SU-DHL-6 (cell line): ENCODE results near the gene MARVELD1.

Experiments used
- H2AFZ ChIP-seq: fragments of 200-600 bp; sonication (generic); 2 replicates; pipeline ENCODE4 v1.6.1; 2014; ENCODE audit warnings: low read depth, mild to moderate bottlenecking, moderate library complexity, mixed read lengths, antibody characterized with exemption, low read length; ENCODE audit not compliant: severe bottlenecking
- H3F3A ChIP-seq: fragments of 200-600 bp; shearing (Covaris generic); 2 replicates; pipeline ENCODE4 v1.6.0; 2016; ENCODE audit warnings: antibody characterized with exemption, mild to moderate bottlenecking; ENCODE audit not compliant: insufficient read depth
- H3K27ac ChIP-seq: fragments of 200-600 bp; sonication (generic); 2 replicates; pipeline ENCODE4 v1.5.1; 2016; ENCODE audit warnings: low read depth, mild to moderate bottlenecking, low read length, moderate library complexity, mixed read lengths
- H3K27me3 ChIP-seq: fragments of 200-600 bp; sonication (generic), shearing (Covaris generic); 2 replicates; pipeline ENCODE4 v1.6.0; 2014; ENCODE audit warnings: mild to moderate bottlenecking, low read length
- H3K36me3 ChIP-seq: fragments of 200-600 bp; sonication (generic); 2 replicates; pipeline ENCODE4 v1.6.1; 2014; ENCODE audit warnings: mild to moderate bottlenecking, low read length, mixed read lengths
- H3K4me2 ChIP-seq: fragments of 300-600, 200-600 bp; shearing (Covaris generic), sonication (generic); 2 replicates; pipeline ENCODE4 v1.6.0; 2014; ENCODE audit warnings: low read length, low read depth, mild to moderate bottlenecking; ENCODE audit not compliant: poor library complexity, severe bottlenecking
- H3K4me3 ChIP-seq: fragments of 200-600 bp; sonication (generic); 2 replicates; pipeline ENCODE4 v1.5.1; 2014; ENCODE audit warnings: antibody characterized with exemption, low read length, mild to moderate bottlenecking, mixed read lengths; ENCODE audit not compliant: insufficient read depth, poor library complexity, severe bottlenecking
- H3K79me2 ChIP-seq: fragments of 200-600 bp; sonication (generic); 2 replicates; pipeline ENCODE4 v1.6.1; 2014; ENCODE audit warnings: mild to moderate bottlenecking, low read length, moderate library complexity; ENCODE audit not compliant: insufficient read depth
- H3K9ac ChIP-seq: fragments of 200-600 bp; sonication (generic); 2 replicates; pipeline ENCODE4 v1.7.0; 2014; ENCODE audit warnings: mild to moderate bottlenecking, low read length
- H3K9me2 ChIP-seq: fragments of 200-600 bp; sonication (generic); replicated peaks from 2 replicates; pipeline ENCODE4 v1.6.1; 2014; ENCODE audit warnings: low read length; ENCODE audit not compliant: insufficient read depth
- H3K9me3 ChIP-seq: fragments of 200-600 bp; sonication (generic); 2 replicates; pipeline ENCODE4 v1.6.1; 2014; ENCODE audit warnings: low read length, mixed read lengths; ENCODE audit not compliant: insufficient read depth
- H4K20me1 ChIP-seq: fragments of 200-600 bp; sonication (generic); 2 replicates; pipeline ENCODE4 v1.6.1; 2014; ENCODE audit warnings: low read depth, mild to moderate bottlenecking, antibody characterized with exemption, low read length, moderate library complexity, mixed read lengths
- CTCF ChIP-seq: fragments of 200-600 bp; sonication (generic); IDR thresholded peaks from one replicate; pipeline ENCODE4 v1.5.1; 2017; ENCODE audit warnings: antibody characterized with exemption, mild to moderate bottlenecking, low read length, moderate library complexity; ENCODE audit not compliant: insufficient read depth, poor library complexity, severe bottlenecking
- EZH2phosphoT487 ChIP-seq: fragments of 200-600 bp; sonication (generic), shearing (Covaris generic); conservative IDR thresholded peaks from 2 replicates; pipeline ENCODE4 v1.6.1; 2018; ENCODE audit warnings: mild to moderate bottlenecking, antibody characterized with exemption, low read length, moderate library complexity, mixed read lengths

Gene MARVELD1

DNA sequence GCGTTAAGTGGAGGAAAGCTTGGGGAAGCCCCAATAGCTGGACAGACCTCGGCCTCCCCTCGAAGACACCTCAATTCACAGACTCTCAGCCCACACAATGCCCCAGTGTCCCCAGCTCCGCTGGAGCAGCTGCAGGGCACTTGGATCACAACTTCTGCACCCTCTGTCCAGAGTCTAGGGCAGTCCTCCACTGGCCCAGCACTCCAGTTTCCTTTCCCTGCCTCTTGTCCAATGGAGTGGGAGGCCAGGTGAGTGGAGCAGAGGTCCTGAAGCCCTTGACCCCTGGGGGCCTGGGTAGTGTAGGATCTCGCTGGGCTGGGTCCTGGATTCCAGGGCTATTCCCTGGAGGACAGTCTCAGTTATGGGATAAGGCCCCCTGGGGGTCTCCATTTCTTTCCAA, 46.4 kb downstream of the MARVELD1 start:
- Histone ChIP-seq H3K27ac (no peak overlapping the region), H3K79me2 (no peaks in the 10 kb centered on the region), H3K27me3 (no peaks in the 10 kb centered on the region), H4K20me1 (no peaks in the 10 kb centered on the region; the same call in 1 of the 2 replicates), H3K36me3 (no peaks in the 10 kb centered on the region), H3K9me3 (no peaks in the 10 kb centered on the region), H3F3A (no peaks in the 10 kb centered on the region), H3K9ac (no peak overlapping the region), H3K4me2 (no peak overlapping the region), H3K4me3 (no peak overlapping the region), H2AFZ (no peak overlapping the region), H3K9me2 (no peaks in the 10 kb centered on the region)
- no peak for TF ChIP-seq EZH2phosphoT487
- TF ChIP-seq CTCF = no peak

- H2AFZ ChIP-seq = no peak overlapping the region
- TF ChIP-seq EZH2phosphoT487 (no peak), CTCF (no peak)
- H3K9ac ChIP-seq = no peak overlapping the region
- no peaks in the 10 kb centered on the region; the same call in 1 of the 2 replicates for H4K20me1 ChIP-seq
- H3K79me2 ChIP-seq = no peaks in the 10 kb centered on the region
- H3K9me2 ChIP-seq = no peaks in the 10 kb centered on the region
- H3K4me3 ChIP-seq = no peak overlapping the region
- H3F3A ChIP-seq = no peaks in the 10 kb centered on the region
- no peak overlapping the region for H3K4me2 ChIP-seq
- H3K36me3 ChIP-seq = no peaks in the 10 kb centered on the region
- H3K27me3 ChIP-seq = no peaks in the 10 kb centered on the region
- H3K9me3 ChIP-seq = no peaks in the 10 kb centered on the region
- no peak overlapping the region for H3K27ac ChIP-seq
These were observed 47.1 kb downstream of the MARVELD1 start for GRCh38 chr10:97760461-97761257.

- Histone ChIP-seq H3K9me3 (no peaks in the 10 kb centered on the region), H3K9me2 (no peaks in the 10 kb centered on the region), H2AFZ (no peak overlapping the region), H3K9ac (no peak overlapping the region), H3K79me2 (no peaks in the 10 kb centered on the region), H3K4me2 (no peak overlapping the region), H4K20me1 (no peaks in the 10 kb centered on the region; the same call in 1 of the 2 replicates), H3K27ac (no peak overlapping the region), H3F3A (no peaks in the 10 kb centered on the region), H3K36me3 (no peaks in the 10 kb centered on the region), H3K4me3 (no peak overlapping the region), H3K27me3 (no peaks in the 10 kb centered on the region)
- TF ChIP-seq CTCF = no peak
- no peak for TF ChIP-seq EZH2phosphoT487
These were observed 47.9 kb downstream of the MARVELD1 start for GRCh38 chr10:97761331-97761865.
